ENCODE results near the gene ALS2. TPM values are rescaled to one million over a fixed set of nuclear protein-coding genes. Genes with fewer than 3 reads are reported as not detected.

ALS2 gene
- total RNA-seq, 4 donors from 2014 or later: 11.6 to 24.9 (median 19.1) TPM

- no peaks in the 10 kb centered on the region for H3K4me1 ChIP-seq
- DNase-seq (ENCODE audit: low spot score in 2 of 2): no peak
- H3K27me3 ChIP-seq: no peaks in the 10 kb centered on the region
- no peaks in the 10 kb centered on the region for H3K9me3 ChIP-seq
- TF ChIP-seq POLR2AphosphoS5 (IDR thresholded peaks at IDR 0.05) (no peak), POLR2A (IDR thresholded peaks at IDR 0.05) (no peak), EP300 (IDR thresholded peaks at IDR 0.05) (no peak), CTCF (IDR thresholded peaks at IDR 0.05) (no peak)
- H3K4me3 ChIP-seq: no peak overlapping the region
- H3K27ac ChIP-seq: no peak overlapping the region
- peaks cover 66% of the 10 kb centered on the region for H3K36me3 ChIP-seq
- 85% methylated on average over 5 of the region's 5 CpGs for WGBS
These were observed 50.0 kb downstream of the ALS2 start for GRCh38 chr2:201730651-201731285.

- Histone ChIP-seq H3K9me3 (no peaks in the 10 kb centered on the region), H3K4me3 (no peak overlapping the region), H3K27ac (no peak overlapping the region), H3K4me1 (no peaks in the 10 kb centered on the region), H3K36me3 (peaks cover 70% of the 10 kb centered on the region), H3K27me3 (no peaks in the 10 kb centered on the region)
- TF ChIP-seq POLR2A (IDR thresholded peaks at IDR 0.05) (no peak), EP300 (IDR thresholded peaks at IDR 0.05) (no peak), POLR2AphosphoS5 (IDR thresholded peaks at IDR 0.05) (no peak), CTCF (IDR thresholded peaks at IDR 0.05) (no peak)
- DNase-seq (ENCODE audit: low spot score in 2 of 2): no peak
- WGBS: 98% methylated on average over 6 of the region's 6 CpGs
These were observed 65.3 kb downstream of the ALS2 start for GRCh38 chr2:201715459-201715858.

- no peaks in the 10 kb centered on the region for H3K9me3 ChIP-seq
- H3K4me3 ChIP-seq: no peak overlapping the region
- no peak overlapping the region for H3K27ac ChIP-seq
- TF ChIP-seq EP300 (IDR thresholded peaks at IDR 0.05) (no peak), POLR2AphosphoS5 (IDR thresholded peaks at IDR 0.05) (no peak), CTCF (IDR thresholded peaks at IDR 0.05) (no peak), POLR2A (IDR thresholded peaks at IDR 0.05) (no peak)
- DNase-seq (ENCODE audit: low spot score in 2 of 2): no peak
- H3K4me1 ChIP-seq: no peaks in the 10 kb centered on the region
- H3K27me3 ChIP-seq: no peaks in the 10 kb centered on the region
- peaks cover 71% of the 10 kb centered on the region for H3K36me3 ChIP-seq
- WGBS: 100% methylated on average over 1 of the region's 1 CpG
These were observed 68.0 kb downstream of the ALS2 start for GRCh38 chr2:201712726-201713125.

DNA sequence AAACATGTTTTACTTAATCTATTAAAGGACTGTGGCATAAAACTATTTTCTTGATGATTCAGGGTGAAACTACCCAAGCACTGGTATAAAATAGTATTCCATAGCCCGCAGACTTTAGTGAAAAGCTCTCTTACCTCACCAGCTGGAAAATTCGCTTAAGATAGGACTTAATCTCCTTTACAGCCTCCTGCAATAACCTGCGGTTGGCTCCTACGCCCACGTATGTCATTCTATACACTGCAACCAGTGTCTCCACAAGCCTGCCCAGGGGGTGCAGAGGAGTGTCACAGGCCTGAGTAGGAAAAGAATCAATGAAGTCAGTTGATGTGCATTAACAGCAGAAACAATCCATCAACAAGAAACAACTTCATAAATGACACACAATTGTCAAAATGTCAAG is 71.0 kb downstream of the ALS2 start:
- Histone ChIP-seq H3K4me1 (no peaks in the 10 kb centered on the region), H3K9me3 (no peaks in the 10 kb centered on the region), H3K27ac (no peak overlapping the region), H3K27me3 (no peaks in the 10 kb centered on the region), H3K4me3 (no peak overlapping the region), H3K36me3 (peaks cover 73% of the 10 kb centered on the region)
- no peak for TF ChIP-seq POLR2A (IDR thresholded peaks at IDR 0.05)
- DNase-seq (ENCODE audit: low spot score in 2 of 2): no peak
- WGBS: 88% methylated on average over 5 of the region's 5 CpGs

DNA sequence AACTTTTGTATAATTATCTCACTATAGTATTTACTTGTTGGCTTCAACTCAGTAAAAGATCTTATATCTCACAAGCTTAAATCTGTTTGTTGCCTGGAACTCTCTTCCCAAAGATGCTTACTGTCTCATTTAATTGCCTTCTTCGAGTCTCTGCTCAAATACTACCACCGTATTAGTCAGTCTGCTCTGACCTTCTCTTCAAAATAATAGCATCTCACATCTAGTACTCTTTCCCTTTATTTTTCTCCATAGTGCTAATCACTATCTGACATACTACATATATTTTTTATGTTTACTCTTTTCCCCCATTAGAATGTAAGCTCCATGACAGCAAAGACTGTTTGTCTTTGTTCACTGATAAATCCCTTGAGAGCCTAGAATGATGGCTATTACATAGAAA is 71.7 kb downstream of the ALS2 start:
- Histone ChIP-seq H3K4me3 (no peak overlapping the region), H3K4me1 (no peaks in the 10 kb centered on the region), H3K27me3 (no peaks in the 10 kb centered on the region), H3K36me3 (peaks cover 73% of the 10 kb centered on the region), H3K27ac (no peak overlapping the region), H3K9me3 (no peaks in the 10 kb centered on the region)
- no peak for DNase-seq (ENCODE audit: low spot score in 2 of 2)
- WGBS: 56% methylated on average over 2 of the region's 2 CpGs
- no peak for TF ChIP-seq CTCF (IDR thresholded peaks at IDR 0.05)
- no peak for TF ChIP-seq EP300 (IDR thresholded peaks at IDR 0.05)
- no peak for TF ChIP-seq POLR2A (IDR thresholded peaks at IDR 0.05)
- TF ChIP-seq POLR2AphosphoS5 (IDR thresholded peaks at IDR 0.05): no peak

DNA sequence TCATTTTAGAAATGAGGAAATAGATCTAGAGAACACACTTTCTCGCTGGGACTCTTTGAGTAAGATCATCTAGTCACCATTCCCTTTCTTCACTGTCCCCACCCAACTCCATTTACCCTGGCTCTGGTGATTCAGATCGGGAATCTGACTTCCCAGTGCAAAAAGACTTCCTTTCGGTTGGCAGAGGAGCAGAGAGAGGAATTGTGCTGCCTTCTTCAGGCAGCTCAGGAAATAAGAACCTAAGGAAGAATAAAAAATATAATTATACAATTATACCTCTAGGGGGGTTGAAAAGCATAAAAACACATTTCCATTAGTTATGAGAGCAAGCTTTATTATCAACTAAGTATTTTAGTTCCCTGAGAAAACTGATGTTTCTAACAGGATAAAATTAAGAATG is 73.0 kb downstream of the ALS2 start:
- Histone ChIP-seq H3K9me3 (no peaks in the 10 kb centered on the region), H3K4me1 (no peaks in the 10 kb centered on the region), H3K27ac (no peak overlapping the region), H3K36me3 (peaks cover 76% of the 10 kb centered on the region), H3K4me3 (no peak overlapping the region), H3K27me3 (no peaks in the 10 kb centered on the region)
- no peak for DNase-seq (ENCODE audit: low spot score in 2 of 2)
- no peak for TF ChIP-seq POLR2A (IDR thresholded peaks at IDR 0.05)
- TF ChIP-seq POLR2AphosphoS5 (IDR thresholded peaks at IDR 0.05): no peak
- no peak for TF ChIP-seq CTCF (IDR thresholded peaks at IDR 0.05)
- TF ChIP-seq EP300 (IDR thresholded peaks at IDR 0.05): no peak
- WGBS: 60% methylated on average over 3 of the region's 3 CpGs

Measured in suprapubic skin (tissue), 4 donors.